DOHH2 (cell line): Measurements from ENCODE around the gene RAI2.

Experiments
- H3F3A ChIP-seq: fragments of 200-600 bp; sonication (generic), shearing (Covaris generic); 2 replicates; pipeline ENCODE4 v1.6.0; 2016; ENCODE audit warnings: antibody characterized with exemption, mild to moderate bottlenecking; ENCODE audit not compliant: control insufficient read depth, insufficient read depth
- H3K27ac ChIP-seq: fragments of 200-600 bp; sonication (generic); 2 replicates; pipeline ENCODE4 v1.5.1; 2014; ENCODE audit warnings: low read depth, mild to moderate bottlenecking, low read length, moderate library complexity
- H3K27me3 ChIP-seq: fragments of 200-600 bp; sonication (generic); 2 replicates; pipeline ENCODE4 v1.6.1; 2014; ENCODE audit warnings: mild to moderate bottlenecking, low read length, mixed read lengths; ENCODE audit not compliant: control insufficient read depth
- H3K36me3 ChIP-seq: fragments of 200-600 bp; sonication (generic); 2 replicates; pipeline ENCODE4 v1.6.1; 2014; ENCODE audit warnings: mild to moderate bottlenecking, low read length, moderate library complexity, mixed read lengths; ENCODE audit not compliant: control insufficient read depth
- H3K4me1 ChIP-seq: fragments of 200-600 bp; sonication (generic); 2 replicates; pipeline ENCODE4 v1.6.1; 2014; ENCODE audit warnings: mild to moderate bottlenecking, low read length, mixed read lengths; ENCODE audit not compliant: control insufficient read depth
- H3K4me2 ChIP-seq: fragments of 200-600 bp; sonication (generic); 2 replicates; pipeline ENCODE4 v1.6.0; 2014; ENCODE audit warnings: mild to moderate bottlenecking, low read length, moderate library complexity
- H3K4me3 ChIP-seq: fragments of 200-600 bp; sonication (generic); 2 replicates; pipeline ENCODE4 v1.5.1; 2014; ENCODE audit warnings: mild to moderate bottlenecking, low read length, mixed read lengths
- H3K79me2 ChIP-seq: fragments of 200-600 bp; sonication (generic); 2 replicates; pipeline ENCODE4 v1.6.1; 2014; ENCODE audit warnings: mild to moderate bottlenecking, low read length, mixed read lengths; ENCODE audit not compliant: control insufficient read depth
- H3K9me2 ChIP-seq: fragments of 200-600 bp; sonication (generic); replicated peaks from 2 replicates; pipeline ENCODE4 v1.6.1; 2014; ENCODE audit warnings: mild to moderate bottlenecking, low read length, mixed read lengths; ENCODE audit not compliant: control insufficient read depth
- H3K9me3 ChIP-seq: fragments of 200-600 bp; sonication (generic); 2 replicates; pipeline ENCODE4 v1.6.1; 2014; ENCODE audit warnings: antibody characterized with exemption, low read length, mixed read lengths; ENCODE audit not compliant: control insufficient read depth, insufficient read depth
- H4K20me1 ChIP-seq: fragments of 200-600 bp; sonication (generic); 2 replicates; pipeline ENCODE4 v1.6.0; 2014; ENCODE audit warnings: low read depth, mild to moderate bottlenecking, antibody characterized with exemption, low read length, moderate library complexity; ENCODE audit not compliant: control insufficient read depth, insufficient read depth
- CTCF ChIP-seq: fragments of 200-600 bp; sonication (generic); IDR thresholded peaks from one replicate; pipeline ENCODE4 v1.5.1; 2014; ENCODE audit warnings: antibody characterized with exemption, mild to moderate bottlenecking, low read depth, low read length; ENCODE audit not compliant: poor library complexity, severe bottlenecking
- EZH2phosphoT487 ChIP-seq: fragments of 200-600 bp; sonication (generic); IDR thresholded peaks from 2 replicates; pipeline ENCODE4 v1.6.1; 2017; ENCODE audit warnings: borderline replicate concordance, mild to moderate bottlenecking, antibody characterized with exemption, low read length, moderate library complexity, mixed read lengths

Gene RAI2

GRCh38 chrX:17773221-17773876 lies 87.7 kb downstream of the RAI2 start:
- Histone ChIP-seq H4K20me1 (no peaks in the 10 kb centered on the region), H3K4me3 (no peak overlapping the region), H3K27me3 (no peaks in the 10 kb centered on the region), H3K9me3 (no peaks in the 10 kb centered on the region), H3K36me3 (no peaks in the 10 kb centered on the region), H3F3A (no peaks in the 10 kb centered on the region), H3K4me1 (no peaks in the 10 kb centered on the region), H3K4me2 (no peak overlapping the region), H3K9me2 (no peaks in the 10 kb centered on the region), H3K27ac (no peak overlapping the region), H3K79me2 (no peaks in the 10 kb centered on the region)
- TF ChIP-seq EZH2phosphoT487 = no peak
- TF ChIP-seq CTCF = no peak

- no peaks in the 10 kb centered on the region for H3F3A ChIP-seq
- H3K4me1 ChIP-seq = no peaks in the 10 kb centered on the region
- H3K9me3 ChIP-seq = no peaks in the 10 kb centered on the region
- H3K27me3 ChIP-seq = no peaks in the 10 kb centered on the region
- no peak overlapping the region for H3K4me3 ChIP-seq
- no peaks in the 10 kb centered on the region for H3K9me2 ChIP-seq
- H3K27ac ChIP-seq = no peak overlapping the region
- H3K4me2 ChIP-seq = no peak overlapping the region
- H3K79me2 ChIP-seq = no peaks in the 10 kb centered on the region
- no peak for TF ChIP-seq EZH2phosphoT487
- no peak for TF ChIP-seq CTCF
- no peaks in the 10 kb centered on the region for H4K20me1 ChIP-seq
- H3K36me3 ChIP-seq = no peaks in the 10 kb centered on the region
Observed at GRCh38 chrX:17769701-17770269, 91.3 kb downstream of the RAI2 start.

GRCh38 chrX:17768997-17769396 lies 92.1 kb downstream of the RAI2 start:
- H4K20me1 ChIP-seq = no peaks in the 10 kb centered on the region
- H3K36me3 ChIP-seq = no peaks in the 10 kb centered on the region
- no peak for TF ChIP-seq CTCF
- H3K4me3 ChIP-seq = no peak overlapping the region
- no peaks in the 10 kb centered on the region for H3F3A ChIP-seq
- H3K79me2 ChIP-seq = no peaks in the 10 kb centered on the region
- H3K9me3 ChIP-seq = no peaks in the 10 kb centered on the region
- no peaks in the 10 kb centered on the region for H3K9me2 ChIP-seq
- H3K27ac ChIP-seq = no peak overlapping the region
- no peaks in the 10 kb centered on the region for H3K27me3 ChIP-seq
- no peaks in the 10 kb centered on the region for H3K4me1 ChIP-seq
- no peak overlapping the region for H3K4me2 ChIP-seq
